ENCODE results near the gene SPEG. TPM values are rescaled to one million over a fixed set of nuclear protein-coding genes. Genes with fewer than 3 reads are reported as not detected.
A peak's percentile ranks its signal among the peaks of the same experiment; 100 is the strongest.

Gene SPEG
- total RNA-seq, 1 donor from 2014 or later = 71.2 TPM

DNA sequence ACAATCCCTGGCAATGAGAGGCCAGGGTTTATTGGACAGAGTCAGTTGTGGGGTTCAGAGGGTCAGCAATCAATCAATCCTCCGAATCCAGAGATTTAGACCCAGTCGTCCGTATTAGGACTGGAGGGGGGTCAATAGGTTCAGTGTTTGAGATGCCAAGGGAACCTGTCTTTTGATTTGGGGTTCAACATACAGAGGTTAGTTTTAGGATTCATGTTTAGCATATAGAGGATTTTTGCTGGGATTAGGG, 64.3 kb downstream of the SPEG start:
- Mint-ChIP-seq H3K36me3 (ENCODE audit: low read depth, unreplicated experiment) (peaks cover 14% of the 10 kb centered on the region), H3K27ac (ENCODE audit: unreplicated experiment) (peak overlapping the region; percentile 96), H3K27me3 (ENCODE audit: low read depth, unreplicated experiment) (peaks cover 22% of the 10 kb centered on the region), H3K9me3 (ENCODE audit: unreplicated experiment) (peaks cover 4% of the 10 kb centered on the region), H3K4me1 (ENCODE audit: low read depth, unreplicated experiment) (peaks cover 23% of the 10 kb centered on the region), H3K4me3 (ENCODE audit: unreplicated experiment) (peak overlapping the region; percentile 98)
- Histone ChIP-seq H3K9ac (ENCODE audit: low read length) (peak overlapping the region; percentile 100), H3K36me3 (ENCODE audit: insufficient read depth, low read length) (peaks cover 6% of the 10 kb centered on the region), H2AFZ (ENCODE audit: low read depth, low read length) (peak overlapping the region; percentile 57), H3K27me3 (ENCODE audit: insufficient read depth, low read length) (peaks cover 15% of the 10 kb centered on the region), H3K27ac (ENCODE audit: low read depth, low read length) (peak overlapping the region; percentile 90), H3K4me1 (ENCODE audit: insufficient read depth, low read length) (peaks cover 39% of the 10 kb centered on the region), H3K79me2 (ENCODE audit: insufficient read depth, low read length) (peaks cover 18% of the 10 kb centered on the region), H3K4me2 (ENCODE audit: low read length) (peak overlapping the region; percentile 98), H4K20me1 (ENCODE audit: insufficient read depth, low read length) (no peaks in the 10 kb centered on the region), H3K9me3 (ENCODE audit: insufficient read depth, low read depth, low read length) (no peaks in the 10 kb centered on the region), H3K4me3 (ENCODE audit: insufficient read depth, low read depth, low read length) (peak overlapping the region; percentile 92)
- no peak for FAIRE-seq
- TF ChIP-seq, protein P1, sequence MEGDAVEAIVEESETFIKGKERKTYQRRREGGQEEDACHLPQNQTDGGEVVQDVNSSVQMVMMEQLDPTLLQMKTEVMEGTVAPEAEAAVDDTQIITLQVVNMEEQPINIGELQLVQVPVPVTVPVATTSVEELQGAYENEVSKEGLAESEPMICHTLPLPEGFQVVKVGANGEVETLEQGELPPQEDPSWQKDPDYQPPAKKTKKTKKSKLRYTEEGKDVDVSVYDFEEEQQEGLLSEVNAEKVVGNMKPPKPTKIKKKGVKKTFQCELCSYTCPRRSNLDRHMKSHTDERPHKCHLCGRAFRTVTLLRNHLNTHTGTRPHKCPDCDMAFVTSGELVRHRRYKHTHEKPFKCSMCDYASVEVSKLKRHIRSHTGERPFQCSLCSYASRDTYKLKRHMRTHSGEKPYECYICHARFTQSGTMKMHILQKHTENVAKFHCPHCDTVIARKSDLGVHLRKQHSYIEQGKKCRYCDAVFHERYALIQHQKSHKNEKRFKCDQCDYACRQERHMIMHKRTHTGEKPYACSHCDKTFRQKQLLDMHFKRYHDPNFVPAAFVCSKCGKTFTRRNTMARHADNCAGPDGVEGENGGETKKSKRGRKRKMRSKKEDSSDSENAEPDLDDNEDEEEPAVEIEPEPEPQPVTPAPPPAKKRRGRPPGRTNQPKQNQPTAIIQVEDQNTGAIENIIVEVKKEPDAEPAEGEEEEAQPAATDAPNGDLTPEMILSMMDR (IDR thresholded peaks at IDR 0.05; ENCODE audit: insufficient read depth, low read depth, low read length) = no peak
- no peak for TF ChIP-seq EZH2 (IDR thresholded peaks at IDR 0.05; ENCODE audit: insufficient read depth, low read length)
- DNase-seq (ENCODE audit: low read depth) = no peak

- H3K27ac Mint-ChIP-seq (ENCODE audit: unreplicated experiment) = peak overlapping the region; percentile 96
- Histone ChIP-seq H4K20me1 (ENCODE audit: insufficient read depth, low read length) (no peaks in the 10 kb centered on the region), H3K9me3 (ENCODE audit: insufficient read depth, low read depth, low read length) (no peaks in the 10 kb centered on the region), H3K79me2 (ENCODE audit: insufficient read depth, low read length) (peaks cover 18% of the 10 kb centered on the region), H3K36me3 (ENCODE audit: insufficient read depth, low read length) (peaks cover 7% of the 10 kb centered on the region), H3K27ac (ENCODE audit: low read depth, low read length) (peak overlapping the region; percentile 90), H3K4me3 (ENCODE audit: insufficient read depth, low read depth, low read length) (peak overlapping the region; percentile 92), H3K4me2 (ENCODE audit: low read length) (peak overlapping the region; percentile 98), H3K4me1 (ENCODE audit: insufficient read depth, low read length) (peaks cover 39% of the 10 kb centered on the region), H3K27me3 (ENCODE audit: insufficient read depth, low read length) (peaks cover 15% of the 10 kb centered on the region), H2AFZ (ENCODE audit: low read depth, low read length) (no peak overlapping the region), H3K9ac (ENCODE audit: low read length) (peak overlapping the region; percentile 100)
- no peak for FAIRE-seq
- peaks cover 4% of the 10 kb centered on the region for H3K9me3 Mint-ChIP-seq (ENCODE audit: unreplicated experiment)
- peaks cover 14% of the 10 kb centered on the region for H3K36me3 Mint-ChIP-seq (ENCODE audit: low read depth, unreplicated experiment)
- peaks cover 23% of the 10 kb centered on the region for H3K4me1 Mint-ChIP-seq (ENCODE audit: low read depth, unreplicated experiment)
- peaks cover 17% of the 10 kb centered on the region for H3K27me3 Mint-ChIP-seq (ENCODE audit: low read depth, unreplicated experiment)
- peak overlapping the region; percentile 98 for H3K4me3 Mint-ChIP-seq (ENCODE audit: unreplicated experiment)
- no peak for TF ChIP-seq EZH2 (IDR thresholded peaks at IDR 0.05; ENCODE audit: insufficient read depth, low read length)
- TF ChIP-seq, protein P1 (IDR thresholded peaks at IDR 0.05; ENCODE audit: insufficient read depth, low read depth, low read length) = no peak
- DNase-seq (ENCODE audit: low read depth) = no peak
Measured at GRCh38 chr2:219499555-219499954, 64.9 kb downstream of the SPEG start.

GRCh38 chr2:219500135-219500534, 65.5 kb downstream of the SPEG start:
- no peak overlapping the region for H2AFZ ChIP-seq (ENCODE audit: low read depth, low read length)
- H3K4me1 ChIP-seq (ENCODE audit: insufficient read depth, low read length) = peaks cover 39% of the 10 kb centered on the region
- H3K9ac ChIP-seq (ENCODE audit: low read length) = peak overlapping the region; percentile 100
- TF ChIP-seq EZH2 (IDR thresholded peaks at IDR 0.05; ENCODE audit: insufficient read depth, low read length) = no peak
- TF ChIP-seq, protein P1 (IDR thresholded peaks at IDR 0.05; ENCODE audit: insufficient read depth, low read depth, low read length) = no peak
- Mint-ChIP-seq H3K36me3 (ENCODE audit: low read depth, unreplicated experiment) (peaks cover 16% of the 10 kb centered on the region), H3K27ac (ENCODE audit: unreplicated experiment) (peak overlapping the region; percentile 96), H3K4me1 (ENCODE audit: low read depth, unreplicated experiment) (peaks cover 23% of the 10 kb centered on the region), H3K9me3 (ENCODE audit: unreplicated experiment) (peaks cover 4% of the 10 kb centered on the region), H3K4me3 (ENCODE audit: unreplicated experiment) (peak overlapping the region; percentile 98), H3K27me3 (ENCODE audit: low read depth, unreplicated experiment) (peaks cover 12% of the 10 kb centered on the region)
- no peaks in the 10 kb centered on the region for H4K20me1 ChIP-seq (ENCODE audit: insufficient read depth, low read length)
- peak overlapping the region; percentile 7 for H3K27ac ChIP-seq (ENCODE audit: low read depth, low read length)
- H3K79me2 ChIP-seq (ENCODE audit: insufficient read depth, low read length) = peaks cover 18% of the 10 kb centered on the region
- H3K4me2 ChIP-seq (ENCODE audit: low read length) = peak overlapping the region; percentile 98
- no peaks in the 10 kb centered on the region for H3K9me3 ChIP-seq (ENCODE audit: insufficient read depth, low read depth, low read length)
- H3K4me3 ChIP-seq (ENCODE audit: insufficient read depth, low read depth, low read length) = no peak overlapping the region
- H3K27me3 ChIP-seq (ENCODE audit: insufficient read depth, low read length) = peaks cover 15% of the 10 kb centered on the region
- no peak for FAIRE-seq
- peaks cover 7% of the 10 kb centered on the region for H3K36me3 ChIP-seq (ENCODE audit: insufficient read depth, low read length)
- DNase-seq (ENCODE audit: low read depth) = peak; percentile 32
